ENCODE measurements around the gene ZNF790. TPM values are rescaled to one million over a fixed set of nuclear protein-coding genes. Genes with fewer than 3 reads are reported as not detected.
A peak's percentile ranks its signal among the peaks of the same experiment; 100 is the strongest.

ZNF790 gene
- total RNA-seq, 1 donor from 2014 or later, result 7.3 TPM

DNA sequence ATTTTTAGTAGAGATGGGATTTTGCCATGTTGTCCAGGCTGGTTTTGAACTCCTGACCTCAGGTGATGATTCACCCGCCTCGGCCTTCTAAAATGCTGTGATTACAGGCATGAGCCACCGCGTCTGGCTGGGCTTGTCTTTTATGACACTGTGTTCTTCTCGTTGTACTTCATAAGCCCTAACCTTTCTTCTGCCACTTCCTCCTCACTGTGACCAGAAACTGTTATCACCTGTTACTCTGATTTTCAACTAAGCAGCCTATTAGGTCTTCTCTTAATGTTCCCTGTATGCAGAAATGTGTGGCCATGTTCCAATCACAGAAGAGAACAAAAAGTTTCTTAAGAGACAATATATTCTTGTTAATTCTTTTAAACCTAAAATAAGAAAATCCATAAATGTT is 16.4 kb downstream of the ZNF790 start:
- Histone ChIP-seq H3K4me1 (no peaks in the 10 kb centered on the region), H3K27me3 (ENCODE audit: low read depth) (no peaks in the 10 kb centered on the region), H3K9me3 (replicated peaks) (peaks cover 100% of the 10 kb centered on the region), H3K27ac (replicated peaks) (no peak overlapping the region), H3K4me3 (no peak overlapping the region), H3K36me3 (peaks cover 100% of the 10 kb centered on the region)
- DNase-seq, result no peak
- TF ChIP-seq, protein P1, sequence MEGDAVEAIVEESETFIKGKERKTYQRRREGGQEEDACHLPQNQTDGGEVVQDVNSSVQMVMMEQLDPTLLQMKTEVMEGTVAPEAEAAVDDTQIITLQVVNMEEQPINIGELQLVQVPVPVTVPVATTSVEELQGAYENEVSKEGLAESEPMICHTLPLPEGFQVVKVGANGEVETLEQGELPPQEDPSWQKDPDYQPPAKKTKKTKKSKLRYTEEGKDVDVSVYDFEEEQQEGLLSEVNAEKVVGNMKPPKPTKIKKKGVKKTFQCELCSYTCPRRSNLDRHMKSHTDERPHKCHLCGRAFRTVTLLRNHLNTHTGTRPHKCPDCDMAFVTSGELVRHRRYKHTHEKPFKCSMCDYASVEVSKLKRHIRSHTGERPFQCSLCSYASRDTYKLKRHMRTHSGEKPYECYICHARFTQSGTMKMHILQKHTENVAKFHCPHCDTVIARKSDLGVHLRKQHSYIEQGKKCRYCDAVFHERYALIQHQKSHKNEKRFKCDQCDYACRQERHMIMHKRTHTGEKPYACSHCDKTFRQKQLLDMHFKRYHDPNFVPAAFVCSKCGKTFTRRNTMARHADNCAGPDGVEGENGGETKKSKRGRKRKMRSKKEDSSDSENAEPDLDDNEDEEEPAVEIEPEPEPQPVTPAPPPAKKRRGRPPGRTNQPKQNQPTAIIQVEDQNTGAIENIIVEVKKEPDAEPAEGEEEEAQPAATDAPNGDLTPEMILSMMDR (IDR thresholded peaks at IDR 0.05; ENCODE audit: borderline replicate concordance), result no peak
- intact Hi-C loops (cut with micrococcal nuclease), result no loop called here

DNA sequence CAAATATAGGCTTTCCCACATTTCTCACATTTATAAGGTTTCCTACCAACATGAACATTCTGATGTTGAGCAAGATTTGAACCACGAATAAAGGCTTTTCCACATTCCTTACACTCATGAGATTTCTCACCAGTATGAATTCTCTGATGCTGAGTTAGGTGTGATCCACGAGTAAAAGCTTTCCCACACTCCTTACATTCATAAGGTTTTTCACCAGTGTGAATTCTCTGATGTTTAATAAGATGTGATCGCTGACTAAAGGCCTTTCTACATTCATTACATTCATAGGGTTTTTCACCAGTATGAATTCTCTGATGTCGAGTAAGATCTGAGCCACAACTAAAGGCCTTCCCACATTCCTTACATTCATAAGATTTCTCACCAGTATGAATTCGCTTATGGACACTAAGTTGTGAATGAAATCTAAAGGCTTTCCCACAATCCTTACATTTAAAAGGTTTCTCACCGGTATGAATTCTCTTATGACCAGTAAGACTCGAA is 19.0 kb downstream of the ZNF790 start:
- no peak overlapping the region for H3K4me3 ChIP-seq

DNA sequence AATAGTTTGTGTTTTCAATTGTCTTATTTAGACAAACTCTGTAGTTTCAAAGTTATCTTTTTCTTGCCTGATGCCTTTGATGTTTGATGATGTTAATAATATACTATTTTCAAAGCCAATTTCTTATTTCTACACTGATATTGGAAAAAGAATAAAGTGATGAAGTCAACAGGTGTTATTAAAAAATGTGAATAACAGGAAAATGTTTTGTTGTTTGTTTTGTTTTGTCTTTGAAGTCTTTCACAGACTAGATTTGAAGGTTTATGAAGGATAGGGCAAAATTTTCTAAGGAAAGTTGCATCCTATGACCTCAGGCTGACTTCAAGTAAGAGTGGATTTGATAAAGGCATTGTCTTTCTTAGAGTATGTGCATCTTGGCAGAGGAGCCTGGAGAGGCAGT is 31.2 kb downstream of the ZNF790 start:
- H3K9me3 ChIP-seq (replicated peaks), result peaks cover 100% of the 10 kb centered on the region
- H3K4me3 ChIP-seq, result no peak overlapping the region
- intact Hi-C loops (cut with micrococcal nuclease), result loop anchor here (2.0 kb wide), 1 partner anchor 20 kb away; no protein-coding TSS in a partner anchor
- no peaks in the 10 kb centered on the region for H3K4me1 ChIP-seq
- TF ChIP-seq, protein P1 (IDR thresholded peaks at IDR 0.05; ENCODE audit: borderline replicate concordance), result no peak
- H3K27me3 ChIP-seq (ENCODE audit: low read depth), result no peaks in the 10 kb centered on the region
- peaks cover 100% of the 10 kb centered on the region for H3K36me3 ChIP-seq
- DNase-seq, result no peak
- no peak overlapping the region for H3K27ac ChIP-seq (replicated peaks)

More for the DNA sequence above, 19.0 kb downstream of the ZNF790 start:
- intact Hi-C loops (cut with micrococcal nuclease), result loop anchor here (10.0 kb wide), 1 partner anchor 56 kb away; no protein-coding TSS in a partner anchor
- peaks cover 100% of the 10 kb centered on the region for H3K9me3 ChIP-seq (replicated peaks)
- no peaks in the 10 kb centered on the region for H3K27me3 ChIP-seq (ENCODE audit: low read depth)
- no peak for DNase-seq
- peaks cover 100% of the 10 kb centered on the region for H3K36me3 ChIP-seq
- no peaks in the 10 kb centered on the region for H3K4me1 ChIP-seq
- TF ChIP-seq, protein P1 (IDR thresholded peaks at IDR 0.05; ENCODE audit: borderline replicate concordance), result no peak
- no peak overlapping the region for H3K27ac ChIP-seq (replicated peaks)

DNA sequence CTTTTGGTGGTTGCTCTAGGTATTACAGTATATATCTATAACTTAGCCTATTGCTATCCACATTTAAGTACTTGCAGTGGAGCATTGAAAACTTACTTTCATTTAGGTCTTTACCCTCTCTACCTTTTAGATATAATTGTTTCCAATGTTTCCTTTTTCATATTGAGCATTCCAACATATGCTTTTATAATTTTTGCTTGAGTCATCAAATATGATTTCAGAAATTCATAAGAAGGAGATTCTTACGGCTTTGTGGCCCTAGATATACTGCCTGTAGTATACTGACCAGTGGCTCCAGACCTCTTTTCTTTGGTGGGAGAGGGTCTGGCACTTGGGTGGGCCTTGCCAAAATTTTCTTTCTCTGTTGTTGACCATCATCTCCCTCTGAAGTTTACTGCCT is 32.8 kb downstream of the ZNF790 start:
- Histone ChIP-seq H3K9me3 (replicated peaks) (peaks cover 100% of the 10 kb centered on the region), H3K27ac (replicated peaks) (no peak overlapping the region), H3K4me3 (no peak overlapping the region), H3K4me1 (no peaks in the 10 kb centered on the region), H3K27me3 (ENCODE audit: low read depth) (no peaks in the 10 kb centered on the region), H3K36me3 (peaks cover 100% of the 10 kb centered on the region)
- DNase-seq, result no peak
- intact Hi-C loops (cut with micrococcal nuclease), result no loop called here
- TF ChIP-seq, protein P1 (IDR thresholded peaks at IDR 0.05; ENCODE audit: borderline replicate concordance), result no peak

DNA sequence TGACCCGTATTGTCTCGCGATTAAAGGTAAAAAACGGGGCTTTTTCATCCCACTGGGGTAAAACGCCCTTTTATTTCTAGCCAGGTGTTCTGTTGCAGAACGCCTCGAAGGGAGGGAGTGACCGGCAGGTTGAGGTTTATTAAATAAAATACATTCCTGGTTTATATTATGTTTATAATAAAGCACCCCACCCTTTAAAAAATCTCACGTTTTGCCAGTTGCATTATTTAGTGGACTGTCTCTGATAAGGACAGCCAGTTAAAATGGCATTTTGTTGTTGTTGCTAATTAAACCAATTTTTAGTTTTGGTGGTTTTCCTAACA is 40.4 kb downstream of the ZNF790 start:
- no peak for DNase-seq
- peaks cover 71% of the 10 kb centered on the region for H3K9me3 ChIP-seq (replicated peaks)
- intact Hi-C loops (cut with micrococcal nuclease), result no loop called here
- TF ChIP-seq, protein P1 (IDR thresholded peaks at IDR 0.05; ENCODE audit: borderline replicate concordance), result no peak
- no peaks in the 10 kb centered on the region for H3K27me3 ChIP-seq (ENCODE audit: low read depth)
- peak overlapping the region; percentile 72 for H3K4me3 ChIP-seq
- peak overlapping the region; percentile 83 for H3K27ac ChIP-seq (replicated peaks)
- H3K36me3 ChIP-seq, result peaks cover 41% of the 10 kb centered on the region
- peaks cover 28% of the 10 kb centered on the region for H3K4me1 ChIP-seq

DNA sequence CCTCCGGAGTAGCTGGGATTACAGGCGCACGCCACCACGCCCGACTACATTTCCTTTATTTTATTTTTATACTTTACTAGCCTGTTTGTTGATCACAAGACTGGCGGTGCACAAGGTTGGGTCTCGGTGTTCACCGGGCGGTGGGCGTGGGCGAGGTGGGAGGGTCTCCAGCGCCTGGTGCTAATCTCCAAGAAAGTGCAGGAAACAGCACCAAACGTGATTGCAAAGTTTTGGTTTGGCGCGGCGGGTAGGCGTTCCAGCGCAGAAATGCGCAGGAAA is 41.5 kb downstream of the ZNF790 start:
- H3K4me3 ChIP-seq, result peak overlapping the region; percentile 72
- intact Hi-C loops (cut with micrococcal nuclease), result no loop called here
- peak overlapping the region; percentile 83 for H3K27ac ChIP-seq (replicated peaks)
- DNase-seq, result no peak
- no peaks in the 10 kb centered on the region for H3K27me3 ChIP-seq (ENCODE audit: low read depth)
- H3K36me3 ChIP-seq, result peaks cover 30% of the 10 kb centered on the region
- H3K4me1 ChIP-seq, result peaks cover 28% of the 10 kb centered on the region
- H3K9me3 ChIP-seq (replicated peaks), result peaks cover 67% of the 10 kb centered on the region
- TF ChIP-seq, protein P1 (IDR thresholded peaks at IDR 0.05; ENCODE audit: borderline replicate concordance), result no peak
